Central memory CD8-positive, alpha-beta T cell (primary cell): ENCODE data around the gene PRKAR2B.
A peak's percentile ranks its signal among the peaks of the same experiment; 100 is the strongest.
"Not testable (repeated sequence)": the region's sequence is repeated elsewhere in the genome, so short reads cannot be mapped to it uniquely, and the experiment has no call there.

Experiments used
- ATAC-seq: fragments of 150-1000 bp; cut with Tn5 transposase; replicated peaks from 2 replicates; pipeline ENCODE4 v1.10.0; 2022; ENCODE audit warnings: mild to moderate bottlenecking, moderate FRiP score, moderate number of reproducible peaks; ENCODE audit not compliant: poor library complexity, severe bottlenecking; ENCODE audit errors: extremely low read depth
- DNase-seq, 2 donors: peaks; one replicate each; pipeline ENCODE4 v3.0.0; 2021; ENCODE audit warnings: low spot score in 2 of 2
- H3K27ac Mint-ChIP-seq: one replicate; pipeline ENCODE4 v1.8.0; 2022; ENCODE audit warnings: low read depth, mild to moderate bottlenecking, moderate library complexity, mixed read lengths
- H3K27me3 Mint-ChIP-seq: one replicate; pipeline ENCODE4 v1.8.0; 2022; ENCODE audit warnings: mixed read lengths
- H3K36me3 Mint-ChIP-seq: one replicate; pipeline ENCODE4 v1.8.0; 2022; ENCODE audit warnings: mild to moderate bottlenecking, moderate library complexity, mixed read lengths; ENCODE audit not compliant: insufficient read depth
- H3K4me1 Mint-ChIP-seq: one replicate; pipeline ENCODE4 v1.8.0; 2022; ENCODE audit warnings: mixed read lengths
- H3K4me3 Mint-ChIP-seq: one replicate; pipeline ENCODE4 v1.8.0; 2022; ENCODE audit warnings: mild to moderate bottlenecking, moderate library complexity, mixed read lengths
- H3K9me3 Mint-ChIP-seq: one replicate; pipeline ENCODE4 v1.8.0; 2022; ENCODE audit warnings: mixed read lengths

The PRKAR2B gene

DNA sequence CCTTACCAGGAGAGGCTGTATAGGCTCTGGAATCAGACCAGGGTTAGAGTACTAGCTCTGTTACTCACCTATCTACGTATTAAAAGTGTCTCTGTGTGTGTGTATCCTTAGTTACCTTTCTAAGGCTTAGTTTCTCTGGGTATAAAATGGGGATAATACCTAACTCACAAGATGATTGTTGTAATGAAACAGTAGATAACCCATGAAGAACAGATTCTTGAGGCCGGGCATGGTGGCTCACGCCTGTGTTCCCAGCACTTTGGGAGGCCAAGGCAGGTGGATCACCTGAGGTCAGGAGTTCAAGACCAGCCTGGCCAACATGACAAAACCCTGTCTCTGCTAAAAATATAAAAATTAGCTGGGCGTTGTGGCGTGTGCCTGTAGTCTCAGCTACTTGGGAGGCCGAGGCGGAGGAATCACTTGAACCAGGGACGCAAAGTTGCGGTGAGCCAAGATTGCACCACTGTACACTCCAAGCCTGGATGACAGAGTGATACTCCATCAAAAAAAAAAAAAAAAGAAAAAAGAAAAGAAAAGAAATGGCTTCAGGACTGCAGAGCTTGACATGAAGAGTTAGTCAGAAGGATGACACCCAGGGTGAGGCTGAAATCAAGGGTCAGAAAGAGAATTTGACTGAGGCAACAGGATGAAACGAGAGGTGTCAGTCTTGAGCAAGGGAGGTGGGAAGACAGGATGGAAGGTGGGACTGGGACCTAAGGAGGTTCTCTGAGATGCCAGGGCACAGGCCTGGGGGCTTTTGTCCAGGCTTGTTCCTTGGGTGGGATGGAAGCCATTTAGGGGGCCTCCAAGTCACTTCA lies 33.4 kb downstream of the PRKAR2B start:
- no peaks in the 10 kb centered on the region for H3K4me1 Mint-ChIP-seq
- no peaks in the 10 kb centered on the region for H3K9me3 Mint-ChIP-seq
- DNase-seq (no peak), ATAC-seq (no peak)
- no peaks in the 10 kb centered on the region for H3K36me3 Mint-ChIP-seq
- no peaks in the 10 kb centered on the region for H3K27me3 Mint-ChIP-seq
- no peak overlapping the region for H3K4me3 Mint-ChIP-seq
- no peak overlapping the region for H3K27ac Mint-ChIP-seq

- no peaks in the 10 kb centered on the region for H3K27me3 Mint-ChIP-seq
- no peak for DNase-seq
- H3K27ac Mint-ChIP-seq = no peak overlapping the region
- no peaks in the 10 kb centered on the region for H3K4me1 Mint-ChIP-seq
- no peak for ATAC-seq
- no peaks in the 10 kb centered on the region for H3K36me3 Mint-ChIP-seq
- H3K4me3 Mint-ChIP-seq = no peak overlapping the region
- no peaks in the 10 kb centered on the region for H3K9me3 Mint-ChIP-seq
Observed at GRCh38 chr7:107078517-107078966, 34.0 kb downstream of the PRKAR2B start.

GRCh38 chr7:107079212-107079940 lies 34.9 kb downstream of the PRKAR2B start:
- no peak overlapping the region for H3K27ac Mint-ChIP-seq
- H3K4me1 Mint-ChIP-seq = no peaks in the 10 kb centered on the region
- H3K36me3 Mint-ChIP-seq = no peaks in the 10 kb centered on the region
- no peak for DNase-seq
- H3K4me3 Mint-ChIP-seq = no peak overlapping the region
- no peaks in the 10 kb centered on the region for H3K27me3 Mint-ChIP-seq
- no peak for ATAC-seq
- no peaks in the 10 kb centered on the region for H3K9me3 Mint-ChIP-seq

- DNase-seq (no peak), ATAC-seq (no peak)
- Mint-ChIP-seq H3K4me1 (no peaks in the 10 kb centered on the region), H3K36me3 (no peaks in the 10 kb centered on the region), H3K4me3 (no peak overlapping the region), H3K9me3 (no peaks in the 10 kb centered on the region), H3K27me3 (no peaks in the 10 kb centered on the region), H3K27ac (no peak overlapping the region)
Observed at GRCh38 chr7:107080099-107080505, 35.6 kb downstream of the PRKAR2B start.

- no peak for DNase-seq
- Mint-ChIP-seq H3K27me3 (no peaks in the 10 kb centered on the region), H3K4me3 (no peak overlapping the region), H3K27ac (no peak overlapping the region), H3K36me3 (no peaks in the 10 kb centered on the region), H3K4me1 (no peaks in the 10 kb centered on the region), H3K9me3 (no peaks in the 10 kb centered on the region)
- no peak for ATAC-seq
Observed at GRCh38 chr7:107080533-107080932, 36.0 kb downstream of the PRKAR2B start.

GRCh38 chr7:107085180-107085579 lies 40.7 kb downstream of the PRKAR2B start:
- no peaks in the 10 kb centered on the region for H3K9me3 Mint-ChIP-seq
- ATAC-seq (no peak), DNase-seq (no peak)
- H3K4me1 Mint-ChIP-seq = no peaks in the 10 kb centered on the region
- H3K36me3 Mint-ChIP-seq = no peaks in the 10 kb centered on the region
- no peaks in the 10 kb centered on the region for H3K27me3 Mint-ChIP-seq
- H3K27ac Mint-ChIP-seq = no peak overlapping the region
- H3K4me3 Mint-ChIP-seq = no peak overlapping the region

GRCh38 chr7:107089627-107090026 lies 45.1 kb downstream of the PRKAR2B start:
- Mint-ChIP-seq H3K4me3 (no peak overlapping the region), H3K9me3 (no peaks in the 10 kb centered on the region), H3K27me3 (no peaks in the 10 kb centered on the region), H3K27ac (no peak overlapping the region), H3K4me1 (no peaks in the 10 kb centered on the region), H3K36me3 (no peaks in the 10 kb centered on the region)
- DNase-seq (no peak), ATAC-seq (no peak)

- Mint-ChIP-seq H3K36me3 (no peaks in the 10 kb centered on the region), H3K4me3 (no peak overlapping the region), H3K27ac (no peak overlapping the region)
Observed at GRCh38 chr7:107090457-107090856, 46.0 kb downstream of the PRKAR2B start.

DNA sequence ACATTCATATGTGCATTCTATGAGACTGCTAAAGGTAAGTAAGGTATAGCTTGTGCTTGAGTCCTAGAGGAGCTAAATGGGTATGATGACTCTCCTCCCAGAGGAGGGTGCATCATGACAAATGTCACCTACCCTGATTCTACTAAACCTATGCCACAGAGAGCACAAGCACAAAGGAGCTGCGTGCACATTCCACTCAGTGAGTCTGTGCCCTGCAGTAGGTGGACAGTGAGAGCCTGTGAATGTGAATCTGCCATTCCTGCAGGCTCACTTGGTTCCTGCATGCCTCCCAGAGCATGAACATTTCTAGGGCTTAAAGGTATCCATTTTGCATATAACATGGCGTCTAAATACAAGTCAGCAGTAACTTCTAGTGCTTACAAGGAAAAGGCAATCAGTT lies 46.8 kb downstream of the PRKAR2B start:
- no peaks in the 10 kb centered on the region for H3K4me1 Mint-ChIP-seq
- ATAC-seq = no peak
- DNase-seq = no peak
- H3K27ac Mint-ChIP-seq = no peak overlapping the region
- no peaks in the 10 kb centered on the region for H3K9me3 Mint-ChIP-seq
- no peaks in the 10 kb centered on the region for H3K36me3 Mint-ChIP-seq
- H3K27me3 Mint-ChIP-seq = peaks cover 8% of the 10 kb centered on the region
- H3K4me3 Mint-ChIP-seq = no peak overlapping the region

More at GRCh38 chr7:107090457-107090856, 46.0 kb downstream of the PRKAR2B start:
- Mint-ChIP-seq H3K9me3 (no peaks in the 10 kb centered on the region), H3K4me1 (no peaks in the 10 kb centered on the region), H3K27me3 (no peaks in the 10 kb centered on the region)
- ATAC-seq (no peak), DNase-seq (no peak)

GRCh38 chr7:107093671-107094070 lies 49.2 kb downstream of the PRKAR2B start:
- H3K27me3 Mint-ChIP-seq = peaks cover 31% of the 10 kb centered on the region
- H3K36me3 Mint-ChIP-seq, H3K4me1 Mint-ChIP-seq, H3K4me3 Mint-ChIP-seq, H3K27ac Mint-ChIP-seq, H3K9me3 Mint-ChIP-seq, ATAC-seq, DNase-seq: not testable (repeated sequence)

DNA sequence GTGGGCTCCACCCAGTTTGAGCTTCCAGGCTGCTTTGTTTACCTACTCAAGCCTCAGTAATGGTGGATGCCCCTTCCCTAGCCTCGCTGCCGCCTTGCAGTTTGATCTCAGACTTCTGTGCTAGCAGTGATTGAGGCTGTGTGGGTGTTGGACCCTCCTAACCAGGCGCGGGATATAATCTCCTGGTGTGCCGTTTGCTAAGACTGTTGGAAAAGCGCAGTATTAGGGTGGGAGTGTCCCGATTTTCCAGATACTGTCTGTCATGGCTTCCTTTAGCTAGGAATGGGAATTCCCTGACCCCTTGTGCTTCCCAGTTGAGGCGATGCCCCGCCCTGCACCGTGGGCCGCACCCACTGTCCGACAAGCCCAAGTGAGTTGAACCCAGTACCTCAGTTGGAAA lies 54.6 kb downstream of the PRKAR2B start:
- not testable (repeated sequence) for H3K4me1 Mint-ChIP-seq, ATAC-seq, H3K36me3 Mint-ChIP-seq, H3K9me3 Mint-ChIP-seq, H3K4me3 Mint-ChIP-seq, DNase-seq, H3K27ac Mint-ChIP-seq
- peaks cover 61% of the 10 kb centered on the region for H3K27me3 Mint-ChIP-seq

- ATAC-seq = no peak
Observed at GRCh38 chr7:107100824-107101223, 56.3 kb downstream of the PRKAR2B start.

DNA sequence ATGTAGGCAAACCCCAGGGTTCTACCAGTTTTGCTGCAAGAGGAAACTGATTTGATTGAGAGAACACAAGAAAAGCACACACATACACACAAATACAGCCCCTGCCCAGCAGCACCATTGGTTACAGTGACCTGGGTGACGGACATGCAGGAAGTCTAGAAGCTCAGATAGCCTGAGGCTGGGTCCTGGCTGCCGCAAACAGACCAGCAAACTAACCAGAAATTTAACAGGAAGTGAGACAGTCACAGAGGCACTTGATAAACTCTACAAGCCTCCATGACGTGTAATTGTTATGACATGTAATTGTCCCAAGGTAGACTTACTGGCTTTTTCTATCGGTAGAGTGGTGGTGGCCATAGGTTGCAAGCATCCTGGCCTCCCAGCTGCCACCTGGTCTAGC lies 58.9 kb downstream of the PRKAR2B start:
- Mint-ChIP-seq H3K4me3 (peak overlapping the region; percentile 21), H3K27me3 (peaks cover 33% of the 10 kb centered on the region), H3K27ac (no peak overlapping the region), H3K36me3 (peaks cover 3% of the 10 kb centered on the region), H3K9me3 (no peaks in the 10 kb centered on the region), H3K4me1 (peaks cover 5% of the 10 kb centered on the region)
- DNase-seq (no peak), ATAC-seq (peak; percentile 87)

More at GRCh38 chr7:107100824-107101223, 56.3 kb downstream of the PRKAR2B start:
- Mint-ChIP-seq H3K4me1 (peaks cover 5% of the 10 kb centered on the region), H3K27me3 (peaks cover 59% of the 10 kb centered on the region), H3K36me3 (peaks cover 3% of the 10 kb centered on the region), H3K27ac (no peak overlapping the region), H3K4me3 (no peak overlapping the region), H3K9me3 (no peaks in the 10 kb centered on the region)
- no peak for DNase-seq
